Neuronal stem cell (in vitro differentiated cells): ENCODE data around the gene FARS2.

Experiments
- DNase-seq: peaks from one replicate; pipeline ENCODE4 v3.0.0-alpha.2; 2013; ENCODE audit warnings: low spot score
- H2AFZ ChIP-seq: one replicate; pipeline ENCODE4 v1.6.1; 2013; ENCODE audit warnings: mild to moderate bottlenecking, low read length, inconsistent platforms
- H2AK5ac ChIP-seq: 2 replicates; pipeline ENCODE4 v1.6.1; 2013; ENCODE audit warnings: low read depth, mild to moderate bottlenecking, inconsistent platforms, low read length, moderate library complexity, mixed read lengths
- H2BK120ac ChIP-seq: 2 replicates; pipeline ENCODE4 v1.6.1; 2013; ENCODE audit warnings: low read depth, mild to moderate bottlenecking, inconsistent platforms, low read length, moderate library complexity, mixed read lengths
- H2BK12ac ChIP-seq: one replicate; pipeline ENCODE4 v1.6.1; 2013; ENCODE audit warnings: low read length, inconsistent platforms
- H2BK15ac ChIP-seq: 2 replicates; pipeline ENCODE4 v1.6.1; 2013; ENCODE audit warnings: mild to moderate bottlenecking, low read length, inconsistent platforms, mixed read lengths
- H2BK5ac ChIP-seq: one replicate; pipeline ENCODE4 v1.6.1; 2013; ENCODE audit warnings: inconsistent platforms, mild to moderate bottlenecking, low read length, moderate library complexity
- H3K14ac ChIP-seq: one replicate; pipeline ENCODE4 v1.6.1; 2013; ENCODE audit warnings: low read length, inconsistent platforms
- H3K18ac ChIP-seq: 2 replicates; pipeline ENCODE4 v1.6.1; 2013; ENCODE audit warnings: low read length, inconsistent platforms
- H3K23ac ChIP-seq: 2 replicates; pipeline ENCODE4 v1.6.1; 2013; ENCODE audit warnings: low read depth, mild to moderate bottlenecking, mixed read lengths, low read length, inconsistent platforms; ENCODE audit not compliant: poor library complexity
- H3K27ac ChIP-seq: replicated peaks from 3 replicates; pipeline ENCODE4 v1.5.1; 2013; ENCODE audit warnings: low read length, inconsistent platforms
- H3K27me3 ChIP-seq, 3 experiments: 2 replicates each; pipeline ENCODE4 v1.6.1; 2013; ENCODE audit warnings: low read length in 3 of 3, mild to moderate bottlenecking in 2 of 3, inconsistent platforms in 1 of 3, low read depth in 1 of 3, mixed read lengths in 1 of 3, moderate library complexity in 1 of 3; ENCODE audit not compliant: control insufficient read depth in 3 of 3, insufficient read depth in 3 of 3
- H3K36me3 ChIP-seq, 2 donors: replicated peaks in 1 of 2; 2 replicates each; pipeline ENCODE4 v1.6.1; 2013; ENCODE audit warnings: low read length in 2 of 2; ENCODE audit not compliant: control insufficient read depth in 2 of 2, insufficient read depth in 2 of 2
- H3K4ac ChIP-seq: 2 replicates; pipeline ENCODE4 v1.6.1; 2013; ENCODE audit warnings: inconsistent platforms, mild to moderate bottlenecking, low read length, moderate library complexity
- H3K4me1 ChIP-seq, 2 donors: 1 replicate in 1 of 2; 2 replicates in 1 of 2; pipeline ENCODE4 v1.6.1; 2013; ENCODE audit warnings: low read length in 2 of 2, low read depth in 1 of 2; ENCODE audit not compliant: control insufficient read depth in 2 of 2, insufficient read depth in 1 of 2
- H3K4me2 ChIP-seq: one replicate; pipeline ENCODE4 v1.6.1; 2013; ENCODE audit warnings: mild to moderate bottlenecking, low read length, inconsistent platforms; ENCODE audit not compliant: insufficient read depth, poor library complexity, severe bottlenecking
- H3K4me3 ChIP-seq, 2 donors: 2 replicates each; pipeline ENCODE4 v1.5.1; 2013; ENCODE audit warnings: low read length in 2 of 2, mild to moderate bottlenecking in 2 of 2, inconsistent platforms in 1 of 2, moderate library complexity in 1 of 2
- H3K79me1 ChIP-seq: one replicate; pipeline ENCODE4 v1.6.1; 2013; ENCODE audit warnings: low read depth, mild to moderate bottlenecking, inconsistent platforms, low read length, moderate library complexity
- H3K9ac ChIP-seq: one replicate; pipeline ENCODE4 v1.6.1; 2013; ENCODE audit warnings: mild to moderate bottlenecking, low read depth, low read length, inconsistent platforms; ENCODE audit not compliant: poor library complexity
- H3K9me3 ChIP-seq, 2 donors: replicated peaks in 1 of 2; 2 replicates each; pipeline versions ENCODE3 to v1.6.1; 2013; ENCODE audit warnings: low read length in 2 of 2, mild to moderate bottlenecking in 2 of 2, inconsistent platforms in 1 of 2, low read depth in 1 of 2, mixed read lengths in 1 of 2, moderate library complexity in 1 of 2; ENCODE audit not compliant: control insufficient read depth in 2 of 2, insufficient read depth in 1 of 2
- H4K8ac ChIP-seq: one replicate; pipeline ENCODE4 v1.6.1; 2013; ENCODE audit warnings: low read depth, mild to moderate bottlenecking, inconsistent platforms, low read length, moderate library complexity
- H4K91ac ChIP-seq: one replicate; pipeline ENCODE4 v1.6.1; 2013; ENCODE audit warnings: low read length, low read depth, mild to moderate bottlenecking, inconsistent platforms; ENCODE audit not compliant: poor library complexity
- WGBS, 2 donors: extraction: QIAGEN DNeasy Blood & Tissue Kit; methylation state at CpG; one replicate each; pipeline ENCODE4 v1.1.7; 2013; ENCODE audit warnings: missing lambda C conversion rate in 2 of 2, mixed read lengths in 1 of 2; ENCODE audit not compliant: insufficient read length in 2 of 2, insufficient replicate concordance in 1 of 2; ENCODE audit errors: extremely low coverage in 2 of 2; 5-methylcytosine and 5-hydroxymethylcytosine counted together

The FARS2 gene

DNA sequence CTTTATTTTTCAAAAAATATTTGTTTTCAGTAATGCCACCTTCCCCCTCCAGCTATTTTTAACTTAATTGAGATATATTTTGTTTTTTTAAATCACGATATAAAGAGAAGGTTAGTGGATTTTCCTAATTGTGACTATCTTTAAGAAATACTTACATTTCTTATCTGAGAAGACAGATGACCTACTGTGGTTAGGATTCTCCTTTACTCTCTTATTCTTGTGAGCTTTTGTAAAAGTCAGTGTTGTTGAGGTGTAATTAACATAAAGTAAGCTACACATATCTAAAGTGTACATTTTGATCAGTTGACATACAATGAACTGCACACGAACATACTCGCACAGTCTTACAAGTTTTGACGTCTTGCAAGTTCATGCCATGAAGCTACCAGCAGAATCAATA, 144.7 kb downstream of the FARS2 start:
- Histone ChIP-seq H2AK5ac (no peak overlapping the region), H3K9me3 (no peaks in the 10 kb centered on the region), H3K79me1 (no peaks in the 10 kb centered on the region), H3K27ac (no peak overlapping the region), H2BK120ac (no peak overlapping the region), H4K8ac (no peak overlapping the region), H2AFZ (no peak overlapping the region), H3K4me3 (no peak overlapping the region), H2BK12ac (no peak overlapping the region), H3K4me1 (no peaks in the 10 kb centered on the region), H2BK15ac (no peak overlapping the region), H3K14ac (no peak overlapping the region), H3K23ac (no peak overlapping the region), H3K36me3 (no peaks in the 10 kb centered on the region), H3K4me2 (no peak overlapping the region), H3K27me3 (no peaks in the 10 kb centered on the region), H2BK5ac (no peak overlapping the region), H4K91ac (no peak overlapping the region), H3K4ac (no peak overlapping the region), H3K18ac (no peak overlapping the region), H3K9ac (no peak overlapping the region)
- WGBS, 2 donors, result no CpG with 5 or more reads among the region's 4 CpGs
- DNase-seq, result no peak

DNA sequence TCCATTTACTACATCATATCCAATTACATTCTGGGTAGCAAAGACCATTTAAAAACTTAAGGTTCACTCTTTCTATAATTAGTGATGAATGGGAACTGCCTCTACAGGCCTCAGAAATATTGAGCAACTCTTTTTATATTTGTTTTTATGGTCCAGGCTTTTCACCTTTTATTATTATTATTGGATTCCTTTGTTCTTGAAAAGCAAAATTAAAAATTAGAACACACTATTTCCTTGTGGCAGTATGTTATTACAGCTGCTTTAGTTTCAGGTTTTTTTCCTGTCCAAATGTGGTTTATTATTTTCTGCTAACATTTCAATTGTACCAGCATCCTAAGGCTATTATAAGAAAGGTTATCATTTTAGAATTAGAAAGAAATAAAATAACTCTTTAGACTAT, 150.1 kb downstream of the FARS2 start:
- H3K27ac ChIP-seq, result no peak overlapping the region
- H3K36me3 ChIP-seq, result no peaks in the 10 kb centered on the region
- H3K4me3 ChIP-seq, result no peak overlapping the region
- DNase-seq, result no peak
- no peak overlapping the region for H3K18ac ChIP-seq
- no peak overlapping the region for H2AK5ac ChIP-seq
- peaks cover 0 to 3% of the 10 kb centered on the region in 2 donors for H3K4me1 ChIP-seq
- no peaks in the 10 kb centered on the region for H3K9me3 ChIP-seq
- H3K27me3 ChIP-seq, result no peaks in the 10 kb centered on the region
- H3K79me1 ChIP-seq, result no peaks in the 10 kb centered on the region
- H2BK120ac ChIP-seq, result no peak overlapping the region
- no peak overlapping the region for H3K9ac ChIP-seq
- H2BK5ac ChIP-seq, result no peak overlapping the region
- no peak overlapping the region for H2BK15ac ChIP-seq
- no peak overlapping the region for H3K4me2 ChIP-seq
- H4K91ac ChIP-seq, result no peak overlapping the region
- H2BK12ac ChIP-seq, result no peak overlapping the region
- no peak overlapping the region for H3K14ac ChIP-seq
- no peak overlapping the region for H3K23ac ChIP-seq
- H4K8ac ChIP-seq, result no peak overlapping the region
- H3K4ac ChIP-seq, result no peak overlapping the region
- no peak overlapping the region for H2AFZ ChIP-seq

DNA sequence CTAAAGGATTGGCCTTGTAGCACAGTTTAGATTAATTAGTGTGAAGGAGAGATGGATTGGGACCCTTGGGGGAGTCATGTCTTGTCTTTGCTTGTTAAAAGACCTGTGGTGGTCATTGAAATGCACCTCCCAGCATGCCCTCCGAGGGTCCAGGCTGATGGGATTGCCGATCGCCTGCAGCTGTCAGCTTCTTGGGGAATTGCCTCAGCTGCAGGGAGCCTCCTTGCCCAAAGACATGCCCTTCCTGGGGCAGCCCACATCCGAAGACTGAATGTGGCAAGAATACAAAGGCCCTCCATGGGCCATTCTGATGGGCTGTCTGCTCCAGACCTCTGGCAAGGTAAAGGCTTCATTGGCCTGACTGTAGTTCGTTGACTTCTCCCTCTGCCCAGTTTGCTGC, 150.7 kb downstream of the FARS2 start:
- no peak overlapping the region for H3K4ac ChIP-seq
- H2AK5ac ChIP-seq, result no peak overlapping the region

DNA sequence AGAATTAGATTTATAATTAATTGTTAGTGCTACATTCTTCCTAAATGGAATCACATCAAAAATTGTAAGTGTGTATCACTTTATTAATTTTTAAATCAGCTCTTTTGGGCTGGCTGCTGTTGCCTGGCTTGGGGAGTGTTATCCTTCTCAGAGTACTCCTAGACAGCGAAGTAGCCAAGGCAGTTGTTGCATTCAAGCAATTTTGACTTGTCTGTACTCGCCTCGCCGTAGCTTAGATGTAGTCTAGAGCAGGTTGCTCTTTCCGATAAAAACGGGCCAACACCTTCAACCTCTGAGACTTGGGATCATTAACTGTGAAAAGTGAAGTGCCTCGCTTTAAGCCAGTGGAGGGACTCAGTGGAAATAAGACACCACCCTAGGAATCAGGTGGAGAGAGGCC, 151.3 kb downstream of the FARS2 start:
- Histone ChIP-seq H3K9ac (no peak overlapping the region), H3K4me2 (no peak overlapping the region), H2AK5ac (no peak overlapping the region), H3K27ac (no peak overlapping the region), H3K14ac (no peak overlapping the region), H3K36me3 (no peaks in the 10 kb centered on the region), H2BK120ac (no peak overlapping the region), H2AFZ (no peak overlapping the region), H3K4ac (no peak overlapping the region), H3K4me1 (peaks cover 0 to 3% of the 10 kb centered on the region in 2 donors), H3K79me1 (no peaks in the 10 kb centered on the region), H4K8ac (no peak overlapping the region), H3K27me3 (no peaks in the 10 kb centered on the region), H2BK5ac (no peak overlapping the region), H4K91ac (no peak overlapping the region), H3K9me3 (peaks cover 0 to 3% of the 10 kb centered on the region in 2 donors), H3K23ac (no peak overlapping the region), H3K4me3 (no peak overlapping the region), H3K18ac (no peak overlapping the region), H2BK12ac (no peak overlapping the region), H2BK15ac (no peak overlapping the region)
- WGBS, 2 donors, result no CpG with 5 or more reads among the region's 7 CpGs
- no peak for DNase-seq

More for the DNA sequence above, 150.7 kb downstream of the FARS2 start:
- Histone ChIP-seq H2BK120ac (no peak overlapping the region), H3K4me3 (no peak overlapping the region), H3K27me3 (no peaks in the 10 kb centered on the region), H4K8ac (no peak overlapping the region), H3K18ac (no peak overlapping the region), H2BK5ac (no peak overlapping the region), H3K4me2 (no peak overlapping the region), H3K36me3 (no peaks in the 10 kb centered on the region), H2AFZ (no peak overlapping the region), H3K14ac (no peak overlapping the region), H3K4me1 (peaks cover 0 to 3% of the 10 kb centered on the region in 2 donors), H2BK12ac (no peak overlapping the region), H3K79me1 (no peaks in the 10 kb centered on the region), H3K27ac (no peak overlapping the region), H4K91ac (no peak overlapping the region), H2BK15ac (no peak overlapping the region), H3K23ac (no peak overlapping the region), H3K9me3 (no peaks in the 10 kb centered on the region), H3K9ac (no peak overlapping the region)
- DNase-seq, result no peak
- no CpG with 5 or more reads among the region's 5 CpGs for WGBS, 2 donors
